PC-9 (cell line): ENCODE data around the gene GNG7. TPM values are rescaled to one million over a fixed set of nuclear protein-coding genes. Genes with fewer than 3 reads are reported as not detected.
A peak's percentile ranks its signal among the peaks of the same experiment; 100 is the strongest.
"Not testable (repeated sequence)": the region's sequence is repeated elsewhere in the genome, so short reads cannot be mapped to it uniquely, and the experiment has no call there.

Source experiments
- BruUV-seq: library from RNA; stranded (reverse); fragments of 400-500 nt; replicated peaks from 2 replicates; lab custom pipeline; 2021; lab: Mats Ljungman, UMichigan
- CTCF ChIA-PET: fragments of 300-600 bp; sonication (Branson Sonifier 250); formaldehyde crosslinking; loops from one replicate; lab custom pipeline; 2022; ENCODE audit warnings: antibody characterized with exemption; lab: Charles Lee
- POLR2A ChIA-PET: fragments of 300-600 bp; sonication (Branson Sonifier 250); formaldehyde crosslinking; loops from one replicate; lab custom pipeline; 2022; ENCODE audit warnings: antibody characterized with exemption; ENCODE audit not compliant: unreplicated experiment; lab: Charles Lee
- DNase-seq, 2 experiments: peaks; one replicate each; pipeline versions ENCODE4 v3.0.0 to v3.0.0-alpha.2; 2015 to 2022; ENCODE audit warnings: mixed read lengths in 1 of 2
- H2AFZ ChIP-seq: fragments of 200-600 bp; sonication (generic); 2 replicates; pipeline ENCODE4 v1.8.1; 2017; ENCODE audit warnings: antibody characterized with exemption
- H3F3A ChIP-seq: fragments of 200-600 bp; sonication (generic); 2 replicates; pipeline ENCODE4 v1.8.1; 2017; ENCODE audit warnings: antibody characterized with exemption, mild to moderate bottlenecking, low read depth; ENCODE audit not compliant: insufficient read depth
- H3K27ac ChIP-seq: fragments of 200-600 bp; sonication (generic); 2 replicates; pipeline ENCODE4 v1.6.1; 2016; ENCODE audit warnings: mixed run types
- H3K27me3 ChIP-seq: fragments of 200-600 bp; sonication (generic); 2 replicates; pipeline ENCODE4 v1.6.1; 2016; ENCODE audit warnings: low read depth, mixed run types; ENCODE audit not compliant: insufficient read depth
- H3K36me3 ChIP-seq: fragments of 200-600 bp; sonication (generic); 2 replicates; pipeline ENCODE4 v1.6.1; 2016; ENCODE audit warnings: low read depth, mixed run types
- H3K4me1 ChIP-seq: fragments of 200-600 bp; sonication (generic); replicated peaks from 2 replicates; pipeline ENCODE4 v1.6.1; 2016; ENCODE audit warnings: mixed run types; ENCODE audit not compliant: insufficient read depth
- H3K4me2 ChIP-seq: fragments of 200-600 bp; sonication (generic); 2 replicates; pipeline ENCODE4 v1.6.1; 2017; ENCODE audit warnings: mixed run types
- H3K4me3 ChIP-seq: fragments of 200-600 bp; sonication (generic); 2 replicates; pipeline ENCODE4 v1.6.1; 2016; ENCODE audit warnings: mixed run types
- H3K79me2 ChIP-seq: fragments of 200-600 bp; sonication (generic); 2 replicates; pipeline ENCODE4 v1.6.1; 2017; ENCODE audit warnings: low read depth, mixed run types
- H3K9me2 ChIP-seq: fragments of 200-600 bp; sonication (generic); 2 replicates; pipeline ENCODE4 v1.8.1; 2017; ENCODE audit warnings: mild to moderate bottlenecking; ENCODE audit not compliant: insufficient read depth
- H3K9me3 ChIP-seq: fragments of 200-600 bp; sonication (generic); 2 replicates; pipeline ENCODE4 v1.8.1; 2016; ENCODE audit warnings: low read depth; ENCODE audit not compliant: insufficient read depth
- H4K20me1 ChIP-seq: fragments of 200-600 bp; sonication (generic); 2 replicates; pipeline ENCODE4 v1.8.1; 2017; ENCODE audit not compliant: insufficient read depth
- CTCF ChIP-seq: fragments of 200-600 bp; sonication (generic); conservative IDR thresholded peaks from 2 replicates; pipeline ENCODE4 v1.6.1; 2017; ENCODE audit warnings: mixed run types, antibody characterized with exemption, mild to moderate bottlenecking, moderate library complexity
- EZH2 ChIP-seq: fragments of 200-600 bp; sonication (generic); IDR thresholded peaks from 2 replicates; pipeline ENCODE4 v1.8.0; 2017; ENCODE audit warnings: antibody characterized with exemption, low read depth
- intact Hi-C: fragments of 100-400 bp; cut with micrococcal nuclease; formaldehyde crosslinking; loops from one replicate; pipeline ENCODE4 v1.10.0; 2022; ENCODE audit not compliant: unreplicated experiment
- total RNA-seq: library from RNA; stranded (reverse); gene quantifications from 2 replicates; pipeline ENCODE4 v1.2.3, GENCODE V29; 2021

Gene GNG7
- total RNA-seq, 1 experiment from 2014 or later = 2.8 TPM

DNA sequence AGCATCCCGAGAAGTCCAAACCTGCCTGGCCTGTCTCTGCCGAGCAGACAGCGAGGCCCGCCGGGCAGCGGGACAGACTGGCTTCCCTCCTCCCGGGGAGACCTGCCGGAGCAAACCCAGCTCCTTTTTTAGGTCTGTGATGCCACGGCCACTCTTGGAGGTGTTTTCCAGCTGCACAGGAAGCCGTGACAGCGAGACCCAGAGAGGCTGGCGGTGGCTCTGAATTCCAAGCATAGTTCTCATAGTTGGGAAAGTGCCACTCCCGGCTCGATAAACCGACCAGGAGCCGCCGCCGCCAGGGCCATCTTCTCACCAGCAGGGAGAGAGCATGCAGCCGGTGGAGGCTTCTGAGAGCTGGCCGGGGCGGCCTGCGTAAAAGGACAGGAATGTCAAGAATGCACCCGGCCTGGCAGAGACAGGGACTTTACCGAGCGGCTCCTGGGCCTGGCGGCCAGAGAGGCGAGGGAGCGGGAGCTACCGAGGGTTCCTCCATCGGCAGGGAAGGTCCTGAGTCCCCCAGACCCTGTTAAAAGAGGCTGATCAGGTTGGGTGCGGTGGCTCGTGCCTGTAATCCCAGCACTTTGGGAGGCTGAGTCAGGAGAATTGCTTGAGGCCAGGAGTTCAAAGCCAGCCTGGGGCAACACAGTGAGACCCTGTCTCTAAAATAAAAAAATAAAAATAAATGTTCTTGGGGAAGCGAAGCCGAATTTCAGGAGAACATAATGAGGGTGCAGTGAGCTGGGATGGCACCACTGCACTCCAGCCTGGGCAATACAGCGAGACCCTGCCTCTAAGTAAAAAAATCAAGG is 161.6 kb downstream of the GNG7 start:
- DNase-seq = peak; percentile 93 to 94
- no peaks in the 10 kb centered on the region for H3K79me2 ChIP-seq
- H3K27ac ChIP-seq = peak overlapping the region; percentile 98
- BruUV-seq = no TSS peak
- H3K27me3 ChIP-seq = no peaks in the 10 kb centered on the region
- CTCF ChIA-PET = no interaction called here
- H2AFZ ChIP-seq = no peak overlapping the region
- H4K20me1 ChIP-seq = no peaks in the 10 kb centered on the region
- no peaks in the 10 kb centered on the region for H3K36me3 ChIP-seq
- intact Hi-C loops = loop anchor here (1.0 to 5.0 kb wide), 5 partner anchors 9 to 71 kb away; partner anchors contain the start of gene GADD45B
- peak overlapping the region; percentile 46; the same call in 1 of the 2 replicates for H3K4me3 ChIP-seq
- no peaks in the 10 kb centered on the region for H3K9me2 ChIP-seq
- peaks cover 48% of the 10 kb centered on the region for H3K4me1 ChIP-seq
- POLR2A ChIA-PET = interaction anchor here (0.5 to 1.3 kb wide), 7 partner anchors 12 to 78 kb away, joined by 3 to 10 read pairs (median 6); no protein-coding TSS in a partner anchor
- peak overlapping the region; percentile 65 for H3K4me2 ChIP-seq
- no peaks in the 10 kb centered on the region for H3K9me3 ChIP-seq
- no peak for TF ChIP-seq CTCF
- H3F3A ChIP-seq = peaks cover 38% of the 10 kb centered on the region

DNA sequence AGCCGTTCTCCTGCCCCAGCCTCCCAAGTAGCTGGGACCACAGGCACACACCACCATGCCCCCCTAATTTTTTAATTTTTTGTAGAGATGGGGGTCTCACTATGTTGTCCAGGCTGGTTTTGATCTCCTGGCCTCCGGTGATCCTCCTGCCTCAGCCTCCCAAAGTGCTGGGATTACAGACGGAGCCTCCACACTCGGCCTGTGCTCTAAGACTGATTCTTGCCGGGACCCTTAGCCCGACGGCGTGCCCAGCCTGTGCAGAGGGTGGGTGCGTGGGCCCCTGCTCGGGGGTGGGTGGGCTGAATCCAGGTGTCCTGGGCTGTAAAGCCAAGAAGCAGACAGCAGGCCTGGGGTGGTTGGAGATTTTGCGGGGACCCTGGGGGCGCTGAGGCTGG is 162.2 kb downstream of the GNG7 start:
- Histone ChIP-seq H3F3A (peaks cover 38% of the 10 kb centered on the region), H3K9me3 (no peaks in the 10 kb centered on the region), H3K36me3 (no peaks in the 10 kb centered on the region), H3K27me3 (no peaks in the 10 kb centered on the region), H3K9me2 (no peaks in the 10 kb centered on the region), H4K20me1 (no peaks in the 10 kb centered on the region), H3K4me3 (peak overlapping the region; percentile 46; the same call in 1 of the 2 replicates), H3K4me2 (peak overlapping the region; percentile 65), H2AFZ (no peak overlapping the region), H3K4me1 (peaks cover 54% of the 10 kb centered on the region), H3K27ac (peak overlapping the region; percentile 98), H3K79me2 (no peaks in the 10 kb centered on the region)
- no peak for TF ChIP-seq CTCF
- TF ChIP-seq EZH2 = no peak
- BruUV-seq = TSS peak; percentile 89
- POLR2A ChIA-PET = interaction anchor here (0.6 to 1.3 kb wide), 5 partner anchors 11 to 78 kb away, joined by 3 to 10 read pairs (median 7); no protein-coding TSS in a partner anchor
- CTCF ChIA-PET = no interaction called here
- DNase-seq = no peak
- intact Hi-C loops = loop anchor here (1.0 to 5.0 kb wide), 5 partner anchors 8 to 72 kb away; partner anchors contain the start of gene GADD45B

DNA sequence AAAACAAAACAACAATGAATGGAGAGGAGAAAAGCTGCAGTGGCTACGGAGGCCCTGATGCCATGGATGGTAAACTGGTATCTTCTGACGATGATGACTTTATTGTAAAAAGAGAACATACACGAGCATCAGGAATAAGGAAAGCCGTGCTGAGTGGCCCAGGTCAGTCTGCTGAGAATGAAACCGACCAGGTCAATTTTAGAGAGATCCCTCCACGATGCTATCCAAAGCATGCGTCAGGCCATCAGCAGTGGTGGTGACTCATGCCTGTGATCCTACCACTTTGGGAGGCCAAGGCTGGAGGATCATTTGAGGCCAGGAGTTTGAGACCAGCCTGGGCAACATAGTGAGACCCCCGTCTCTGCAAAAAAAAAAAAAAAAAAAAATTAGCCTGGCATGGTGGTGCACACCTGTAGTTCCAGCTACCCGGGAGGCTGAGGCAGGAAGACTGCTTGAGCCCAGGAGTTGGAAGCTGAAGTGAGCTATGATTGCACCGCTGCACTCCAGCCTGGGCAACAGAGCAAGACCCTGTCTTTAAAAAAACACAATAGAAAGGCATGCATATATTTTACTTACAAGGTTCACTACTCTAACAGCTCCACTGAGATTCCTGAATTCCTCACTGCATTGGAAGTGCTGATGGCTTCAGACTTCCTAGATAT is 164.3 kb downstream of the GNG7 start:
- Histone ChIP-seq H3K9me2 (no peaks in the 10 kb centered on the region), H4K20me1 (no peaks in the 10 kb centered on the region), H3K79me2 (no peaks in the 10 kb centered on the region), H3K9me3 (no peaks in the 10 kb centered on the region), H3K27me3 (no peaks in the 10 kb centered on the region), H3K4me1 (peaks cover 59% of the 10 kb centered on the region), H3K4me3 (no peak overlapping the region), H3K27ac (no peak overlapping the region), H3K4me2 (no peak overlapping the region), H3F3A (peaks cover 40% of the 10 kb centered on the region), H2AFZ (no peak overlapping the region), H3K36me3 (no peaks in the 10 kb centered on the region)
- intact Hi-C loops = no loop called here
- no TSS peak for BruUV-seq
- no peak for TF ChIP-seq CTCF
- TF ChIP-seq EZH2 = no peak
- ChIA-PET CTCF (no interaction called here), POLR2A (no interaction called here)
- DNase-seq = no peak

DNA sequence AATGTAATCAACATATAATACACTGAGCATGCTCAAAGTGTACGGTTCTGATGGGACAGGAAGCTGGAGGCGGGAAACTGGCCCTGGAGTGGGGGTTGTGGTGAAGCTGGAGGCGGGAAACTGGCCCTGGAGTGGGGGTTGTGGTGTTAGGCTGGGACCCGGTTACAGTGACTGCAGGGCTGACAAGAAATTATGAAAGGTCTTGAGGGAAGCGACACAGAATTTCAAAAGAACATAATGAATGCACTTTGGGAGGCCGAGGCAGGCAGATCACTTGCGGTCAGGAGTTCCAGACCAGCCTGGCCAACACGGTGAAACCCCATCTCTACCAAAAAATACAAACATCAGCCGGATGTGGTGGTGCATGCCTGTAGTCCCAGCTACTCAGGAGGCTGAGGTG is 164.9 kb downstream of the GNG7 start:
- H2AFZ ChIP-seq, H3K4me3 ChIP-seq, DNase-seq, H3K27me3 ChIP-seq, H3K9me2 ChIP-seq, CTCF ChIA-PET, H3K9me3 ChIP-seq, H3K27ac ChIP-seq, H3K36me3 ChIP-seq, BruUV-seq, H3K79me2 ChIP-seq, H4K20me1 ChIP-seq, POLR2A ChIA-PET, intact Hi-C loops, H3K4me2 ChIP-seq: not testable (repeated sequence)
- Histone ChIP-seq H3F3A (peaks cover 38% of the 10 kb centered on the region), H3K4me1 (peaks cover 59% of the 10 kb centered on the region)
